NCI-H1436 treated with DMSO at 0.1 percent for 48 hours (cell line): ENCODE measurements around the gene CCNT2.
"Not testable (repeated sequence)": the region's sequence is repeated elsewhere in the genome, so short reads cannot be mapped to it uniquely, and the experiment has no call there.

Experiments used
- DNase-seq: peaks from one replicate; lab custom pipeline; 2025; lab: John Stamatoyannopoulos, UW

Gene CCNT2

GRCh38 chr2:134918526-134919340, at the start of gene CCNT2:
Gene CCNT2 (plus strand): TSS chr2:134918822. CDS start chr2:134918855, 33 bp downstream.
- DNase-seq = peak; percentile 86

- no peak for DNase-seq
These were observed 48.5 kb upstream of the CCNT2 start for GRCh38 chr2:134869946-134870736.

GRCh38 chr2:134873152-134873551, 45.5 kb upstream of the CCNT2 start:
- DNase-seq = no peak

- DNase-seq = no peak
These were observed 43.3 kb upstream of the CCNT2 start for GRCh38 chr2:134875309-134875708.

- no peak for DNase-seq
These were observed 35.8 kb upstream of the CCNT2 start for GRCh38 chr2:134882773-134883172.

- DNase-seq = no peak
These were observed 34.9 kb upstream of the CCNT2 start for GRCh38 chr2:134883552-134884293.

GRCh38 chr2:134884435-134884834, 34.2 kb upstream of the CCNT2 start:
- DNase-seq = no peak

- no peak for DNase-seq
These were observed 26.2 kb upstream of the CCNT2 start for GRCh38 chr2:134892282-134893035.

GRCh38 chr2:134897932-134898331, 20.7 kb upstream of the CCNT2 start:
- DNase-seq = no peak

- no peak for DNase-seq
These were observed 19.4 kb upstream of the CCNT2 start for GRCh38 chr2:134899204-134899603.

GRCh38 chr2:134900151-134900550, 18.5 kb upstream of the CCNT2 start:
- DNase-seq = no peak

GRCh38 chr2:134903701-134904100, 14.9 kb upstream of the CCNT2 start:
- DNase-seq = not testable (repeated sequence)

GRCh38 chr2:134905168-134905567, 13.5 kb upstream of the CCNT2 start:
- no peak for DNase-seq

GRCh38 chr2:134906726-134907125, 11.9 kb upstream of the CCNT2 start:
- no peak for DNase-seq

- DNase-seq = not testable (repeated sequence)
These were observed 11.0 kb upstream of the CCNT2 start for GRCh38 chr2:134907441-134908116.

- DNase-seq = no peak
These were observed 7.7 kb upstream of the CCNT2 start for GRCh38 chr2:134910763-134911399.

GRCh38 chr2:134911400-134911785, 7.2 kb upstream of the CCNT2 start:
- no peak for DNase-seq

GRCh38 chr2:134912361-134912760, 6.3 kb upstream of the CCNT2 start:
- DNase-seq = no peak

GRCh38 chr2:134917360-134917865, 1.2 kb upstream of the CCNT2 start:
- DNase-seq = no peak

GRCh38 chr2:134917888-134918525, 615 bp upstream of the CCNT2 start:
- DNase-seq = peak; percentile 79
